NB4 (cell line): Measurements from ENCODE around the gene COG8.

Source experiments
- CTCF ChIP-seq: IDR thresholded peaks from one replicate; pipeline ENCODE4 v1.5.1; 2012; ENCODE audit warnings: low read depth, low read length
- MYC ChIP-seq: IDR thresholded peaks from 2 replicates; pipeline ENCODE4 v1.6.1; 2011; ENCODE audit warnings: low read depth, low read length

DNA sequence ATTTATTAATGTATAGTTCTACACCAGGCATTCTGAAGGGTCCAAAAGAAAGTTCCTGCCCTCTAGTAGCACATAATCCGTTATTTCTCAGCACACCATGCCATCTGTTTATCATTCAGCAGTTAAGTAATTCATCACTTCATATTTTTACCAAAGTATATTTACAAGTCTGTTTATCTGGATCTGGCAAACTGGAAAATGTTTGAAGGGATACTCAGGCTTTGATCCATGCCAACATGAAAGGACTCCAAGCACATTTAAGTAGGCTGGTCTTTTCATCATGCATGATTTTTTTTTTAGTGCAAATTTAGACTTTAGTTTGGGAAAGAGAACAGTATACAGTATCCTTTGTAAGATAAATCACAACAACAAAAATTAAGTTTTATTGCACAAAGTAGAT is 32.3 kb downstream of the COG8 start:
- TF ChIP-seq MYC (no peak), CTCF (no peak)
